Measurements from ENCODE around the gene PAIP2.
A peak's percentile ranks its signal among the peaks of the same experiment; 100 is the strongest.

Gene PAIP2

DNA sequence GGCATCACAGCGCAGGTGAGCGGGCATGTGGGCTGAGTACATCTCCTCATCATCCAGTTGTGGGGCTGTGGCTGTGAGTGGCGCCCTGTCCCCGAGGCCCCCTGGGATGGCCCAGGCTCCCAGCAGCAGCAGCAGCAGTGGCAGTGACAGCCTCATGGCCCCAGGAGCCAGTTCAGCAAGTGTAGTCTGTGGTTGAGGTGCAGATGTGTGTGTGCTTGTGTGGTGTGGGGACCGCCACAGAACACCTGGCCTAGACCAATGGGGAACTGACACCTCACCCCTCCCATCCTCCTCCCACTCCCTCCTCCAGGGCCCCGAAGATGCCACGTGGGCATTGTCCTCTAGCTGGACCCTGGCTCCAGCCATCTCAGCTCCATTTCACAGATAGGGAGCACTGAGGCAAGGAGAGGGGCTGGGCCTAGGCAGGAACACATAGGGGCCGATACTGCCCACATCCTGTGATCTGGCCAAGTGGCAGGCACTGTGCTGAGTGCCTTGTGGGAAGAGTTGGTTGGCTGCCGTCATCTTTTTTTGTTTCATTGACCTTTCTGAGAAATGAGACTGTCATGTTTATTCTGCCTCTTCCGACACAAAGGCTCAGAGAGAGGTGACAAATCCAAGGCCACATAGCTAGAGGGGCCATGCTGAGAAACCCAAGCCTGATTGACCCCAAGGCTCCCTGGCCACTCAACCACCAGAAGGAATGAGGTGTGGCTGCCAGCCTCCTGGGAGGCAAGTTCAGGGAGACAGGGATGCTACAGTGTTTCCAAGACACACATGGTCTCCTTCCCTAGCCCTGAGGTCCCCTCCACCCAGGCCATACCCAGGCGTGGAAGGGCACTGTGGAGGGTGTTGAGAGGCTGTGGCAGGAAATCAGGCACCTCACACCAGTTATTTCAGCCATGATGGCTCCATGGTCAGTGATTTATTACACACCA is 48.3 kb downstream of the PAIP2 start, which contains the start of gene MZB1:
TSS of gene MZB1 (minus strand) at position 213 of the 938 bp plus-strand sequence. CDS start at position 156, 57 bp downstream.
- H3K9ac ChIP-seq (ENCODE audit: low read length), result no peak within 1 kb of the TSS
- no peak for DNase-seq (ENCODE audit: low read depth)
- no peaks in the 10 kb centered on the region for H3K9me3 ChIP-seq (ENCODE audit: control insufficient read depth, low read length)
- H3K27me3 ChIP-seq (replicated peaks; ENCODE audit: control insufficient read depth, insufficient read depth, low read length), result peaks cover 12% of the 10 kb centered on the region
- peaks cover 21% of the 10 kb centered on the region for H3K4me1 ChIP-seq (ENCODE audit: control insufficient read depth, insufficient read depth, low read length)
- no peaks in the 10 kb centered on the region for H3K36me3 ChIP-seq (ENCODE audit: control insufficient read depth, insufficient read depth, low read length, severe bottlenecking)
- H3K4me3 ChIP-seq (ENCODE audit: low read length), result no peak within 1 kb of the TSS

GRCh38 chr5:139390639-139391569 is 49.2 kb downstream of the PAIP2 start:
- no peak for DNase-seq (ENCODE audit: low read depth)
- Histone ChIP-seq H3K4me3 (ENCODE audit: low read length) (no peak overlapping the region), H3K27me3 (replicated peaks; ENCODE audit: control insufficient read depth, insufficient read depth, low read length) (peaks cover 12% of the 10 kb centered on the region), H3K4me1 (ENCODE audit: control insufficient read depth, insufficient read depth, low read length) (peaks cover 11% of the 10 kb centered on the region), H3K36me3 (ENCODE audit: control insufficient read depth, insufficient read depth, low read length, severe bottlenecking) (no peaks in the 10 kb centered on the region), H3K9ac (ENCODE audit: low read length) (no peak overlapping the region), H3K9me3 (ENCODE audit: control insufficient read depth, low read length) (no peaks in the 10 kb centered on the region)

DNA sequence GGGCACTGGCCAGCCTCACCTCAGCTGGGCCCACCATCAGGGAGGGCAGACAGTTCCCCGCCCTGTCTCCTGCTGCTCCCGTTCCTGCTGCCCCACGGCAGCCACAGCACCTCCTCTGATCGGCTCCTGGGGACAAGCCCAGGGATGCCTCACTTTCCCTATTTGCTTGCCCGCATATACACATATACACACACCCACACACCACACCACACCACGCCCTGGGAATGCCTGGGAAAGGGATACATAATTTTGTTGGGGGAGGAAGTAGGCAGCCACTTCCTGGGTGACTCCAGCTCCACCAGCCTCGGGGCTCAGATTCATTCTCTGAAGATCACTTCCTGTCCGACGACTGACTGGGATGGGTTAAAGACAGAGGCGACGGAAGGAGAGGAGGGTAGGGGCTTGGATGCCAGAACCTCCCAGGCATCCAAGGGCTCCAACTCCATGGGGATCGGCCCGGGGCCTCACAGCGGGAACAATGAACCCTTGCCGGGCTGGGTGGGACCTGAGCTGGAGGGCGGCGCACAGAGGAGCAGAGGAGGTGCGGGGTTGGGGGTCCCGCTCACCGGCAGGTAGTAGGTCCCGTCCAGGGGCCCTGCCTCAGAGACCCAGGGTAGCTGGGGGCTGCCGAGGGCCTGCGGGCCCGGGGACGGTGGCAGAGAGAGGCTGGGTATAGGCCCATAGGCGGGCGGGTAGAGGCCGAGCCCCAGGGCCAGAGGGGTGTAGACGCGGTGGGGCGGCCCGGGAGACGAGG is 50.1 kb downstream of the PAIP2 start:
- no peak overlapping the region for H3K9ac ChIP-seq (ENCODE audit: low read length)
- peaks cover 10% of the 10 kb centered on the region for H3K4me1 ChIP-seq (ENCODE audit: control insufficient read depth, insufficient read depth, low read length)
- peaks cover 12% of the 10 kb centered on the region for H3K27me3 ChIP-seq (replicated peaks; ENCODE audit: control insufficient read depth, insufficient read depth, low read length)
- no peaks in the 10 kb centered on the region for H3K36me3 ChIP-seq (ENCODE audit: control insufficient read depth, insufficient read depth, low read length, severe bottlenecking)
- H3K4me3 ChIP-seq (ENCODE audit: low read length), result no peak overlapping the region
- no peaks in the 10 kb centered on the region for H3K9me3 ChIP-seq (ENCODE audit: control insufficient read depth, low read length)
- no peak for DNase-seq (ENCODE audit: low read depth)

- Histone ChIP-seq H3K4me3 (ENCODE audit: low read length) (peak overlapping the region; percentile 71), H3K36me3 (ENCODE audit: control insufficient read depth, insufficient read depth, low read length, severe bottlenecking) (no peaks in the 10 kb centered on the region), H3K27me3 (replicated peaks; ENCODE audit: control insufficient read depth, insufficient read depth, low read length) (peaks cover 12% of the 10 kb centered on the region), H3K9ac (ENCODE audit: low read length) (no peak overlapping the region), H3K9me3 (ENCODE audit: control insufficient read depth, low read length) (no peaks in the 10 kb centered on the region), H3K4me1 (ENCODE audit: control insufficient read depth, insufficient read depth, low read length) (peaks cover 10% of the 10 kb centered on the region)
- DNase-seq (ENCODE audit: low read depth), result no peak
These were observed 50.6 kb downstream of the PAIP2 start for GRCh38 chr5:139392324-139392677.

GRCh38 chr5:139392678-139393496 is 51.2 kb downstream of the PAIP2 start:
- no peaks in the 10 kb centered on the region for H3K36me3 ChIP-seq (ENCODE audit: control insufficient read depth, insufficient read depth, low read length, severe bottlenecking)
- peaks cover 12% of the 10 kb centered on the region for H3K27me3 ChIP-seq (replicated peaks; ENCODE audit: control insufficient read depth, insufficient read depth, low read length)
- peak overlapping the region; percentile 71 for H3K4me3 ChIP-seq (ENCODE audit: low read length)
- H3K9ac ChIP-seq (ENCODE audit: low read length), result peak overlapping the region; percentile 46
- no peaks in the 10 kb centered on the region for H3K9me3 ChIP-seq (ENCODE audit: control insufficient read depth, low read length)
- DNase-seq (ENCODE audit: low read depth), result peak; percentile 34
- H3K4me1 ChIP-seq (ENCODE audit: control insufficient read depth, insufficient read depth, low read length), result peaks cover 10% of the 10 kb centered on the region

GRCh38 chr5:139393497-139394122 is 52.0 kb downstream of the PAIP2 start:
- peak overlapping the region; percentile 71 for H3K4me3 ChIP-seq (ENCODE audit: low read length)
- H3K9me3 ChIP-seq (ENCODE audit: control insufficient read depth, low read length), result no peaks in the 10 kb centered on the region
- H3K9ac ChIP-seq (ENCODE audit: low read length), result peak overlapping the region; percentile 46
- H3K36me3 ChIP-seq (ENCODE audit: control insufficient read depth, insufficient read depth, low read length, severe bottlenecking), result no peaks in the 10 kb centered on the region
- H3K4me1 ChIP-seq (ENCODE audit: control insufficient read depth, insufficient read depth, low read length), result peaks cover 10% of the 10 kb centered on the region
- DNase-seq (ENCODE audit: low read depth), result no peak
- peaks cover 12% of the 10 kb centered on the region for H3K27me3 ChIP-seq (replicated peaks; ENCODE audit: control insufficient read depth, insufficient read depth, low read length)

DNA sequence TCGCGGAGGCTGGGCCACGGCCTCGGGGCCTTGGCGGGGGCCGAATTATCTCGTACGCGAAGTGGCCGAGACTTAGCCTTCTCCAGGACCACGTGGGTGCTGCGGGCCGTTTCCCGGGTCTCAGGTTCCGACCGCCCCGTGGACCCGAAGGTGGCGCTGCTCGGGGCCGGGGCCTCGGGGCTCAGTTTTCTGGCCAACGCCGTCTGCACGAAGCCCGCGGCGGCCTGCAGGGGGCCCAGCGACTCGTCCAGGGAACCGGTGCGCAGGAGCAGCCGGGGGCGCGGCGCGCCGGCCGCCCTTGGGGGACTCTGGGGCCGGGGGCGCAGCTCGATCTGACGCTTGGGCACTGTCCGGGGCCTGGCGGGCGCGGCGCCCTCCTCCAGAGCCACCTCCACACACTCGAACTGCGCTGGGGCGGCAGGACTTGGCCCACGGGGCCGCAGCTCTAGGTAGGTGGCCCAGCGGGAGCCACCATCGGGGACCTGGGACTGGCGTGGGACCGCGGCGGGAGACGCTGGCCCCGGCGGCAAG is 52.5 kb downstream of the PAIP2 start:
- peaks cover 10% of the 10 kb centered on the region for H3K4me1 ChIP-seq (ENCODE audit: control insufficient read depth, insufficient read depth, low read length)
- H3K27me3 ChIP-seq (replicated peaks; ENCODE audit: control insufficient read depth, insufficient read depth, low read length), result peaks cover 12% of the 10 kb centered on the region
- DNase-seq (ENCODE audit: low read depth), result peak; percentile 54
- no peaks in the 10 kb centered on the region for H3K36me3 ChIP-seq (ENCODE audit: control insufficient read depth, insufficient read depth, low read length, severe bottlenecking)
- H3K4me3 ChIP-seq (ENCODE audit: low read length), result peak overlapping the region; percentile 71
- no peaks in the 10 kb centered on the region for H3K9me3 ChIP-seq (ENCODE audit: control insufficient read depth, low read length)
- peak overlapping the region; percentile 46 for H3K9ac ChIP-seq (ENCODE audit: low read length)

GRCh38 chr5:139394654-139395566 is 53.3 kb downstream of the PAIP2 start, which contains the start of gene PROB1:
Gene PROB1, minus strand, starts transcription at chr5:139395104. Its CDS starts 23 bp downstream, at chr5:139395081.
- Histone ChIP-seq H3K9me3 (ENCODE audit: control insufficient read depth, low read length) (no peaks in the 10 kb centered on the region), H3K4me3 (ENCODE audit: low read length) (peak within 1 kb of the TSS; percentile 71), H3K4me1 (ENCODE audit: control insufficient read depth, insufficient read depth, low read length) (peaks cover 10% of the 10 kb centered on the region), H3K36me3 (ENCODE audit: control insufficient read depth, insufficient read depth, low read length, severe bottlenecking) (no peaks in the 10 kb centered on the region), H3K9ac (ENCODE audit: low read length) (peak within 1 kb of the TSS; percentile 46), H3K27me3 (replicated peaks; ENCODE audit: control insufficient read depth, insufficient read depth, low read length) (peaks cover 12% of the 10 kb centered on the region)
- DNase-seq (ENCODE audit: low read depth), result no peak

All from adipocyte (in vitro differentiated cells).